ENCODE results near the gene MED12L.

- TF ChIP-seq CTCF (IDR thresholded peaks at IDR 0.05), result no peak
- no peak for TF ChIP-seq POLR2A (IDR thresholded peaks at IDR 0.05)
Measured at GRCh38 chr3:151276687-151277042, 191.2 kb downstream of the MED12L start.

All from thyroid gland (tissue), 4 donors.